NOMO-1 treated with dmso at 0.1 percent for 144 hours (cell line): ENCODE results near the gene SFI1.
"Not testable (repeated sequence)": the region's sequence is repeated elsewhere in the genome, so short reads cannot be mapped to it uniquely, and the experiment has no call there.

Source experiments
- DNase-seq: peaks from one replicate; lab custom pipeline; 2025; ENCODE audit not compliant: unreplicated experiment; lab: John Stamatoyannopoulos, UW

Gene SFI1

GRCh38 chr22:31540166-31540565, 43.8 kb downstream of the SFI1 start:
- DNase-seq = not testable (repeated sequence)

GRCh38 chr22:31540966-31541365, 44.6 kb downstream of the SFI1 start:
- DNase-seq = no peak

DNA sequence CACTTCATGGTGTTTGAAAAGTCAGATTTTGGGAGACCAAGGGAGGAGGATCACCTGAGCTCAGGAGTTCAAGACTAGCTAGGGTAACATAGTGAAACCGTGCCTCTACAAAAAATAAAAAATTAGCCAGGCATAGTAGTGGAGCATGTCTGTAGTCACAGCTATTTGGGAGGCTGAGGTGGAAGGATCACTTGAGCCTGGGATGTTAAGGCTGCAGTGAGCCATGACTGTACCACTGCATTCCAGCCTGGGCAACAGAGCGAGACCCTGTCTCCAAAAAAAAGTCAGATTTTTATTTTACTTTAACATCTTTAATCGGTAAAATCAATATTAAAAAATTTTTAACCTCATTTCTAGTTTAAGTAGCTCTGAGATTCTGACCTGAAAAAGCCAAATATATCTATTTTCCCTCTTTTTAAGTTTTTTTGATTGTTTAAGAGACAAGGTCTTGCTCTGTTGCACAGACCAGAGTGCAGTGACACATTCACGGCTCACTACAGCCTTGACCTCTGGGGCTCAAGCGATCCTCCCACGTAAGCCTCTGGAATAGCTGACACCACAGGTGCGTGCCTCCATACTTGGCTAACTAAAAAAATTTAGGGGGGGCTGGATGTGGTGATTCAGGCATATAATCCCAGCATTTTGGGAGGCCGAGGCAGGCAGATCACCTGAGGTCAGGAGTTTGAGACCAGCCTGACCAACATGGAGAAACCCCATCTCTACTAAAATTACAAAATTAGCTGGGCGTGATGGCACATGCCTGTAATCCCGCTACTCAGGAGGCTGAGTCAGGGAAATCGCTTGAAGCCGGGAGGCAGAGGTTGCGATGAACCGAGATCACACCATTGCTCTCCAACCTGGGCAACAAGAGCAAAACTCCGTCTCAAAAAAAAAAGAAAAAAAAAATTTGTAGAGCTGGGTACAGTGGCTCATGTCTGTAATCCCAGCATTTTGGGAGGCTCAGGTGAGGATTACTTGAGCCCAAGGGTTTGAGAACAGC, 48.4 kb downstream of the SFI1 start:
- DNase-seq = no peak

GRCh38 chr22:31550871-31551370, 54.6 kb downstream of the SFI1 start:
- no peak for DNase-seq

DNA sequence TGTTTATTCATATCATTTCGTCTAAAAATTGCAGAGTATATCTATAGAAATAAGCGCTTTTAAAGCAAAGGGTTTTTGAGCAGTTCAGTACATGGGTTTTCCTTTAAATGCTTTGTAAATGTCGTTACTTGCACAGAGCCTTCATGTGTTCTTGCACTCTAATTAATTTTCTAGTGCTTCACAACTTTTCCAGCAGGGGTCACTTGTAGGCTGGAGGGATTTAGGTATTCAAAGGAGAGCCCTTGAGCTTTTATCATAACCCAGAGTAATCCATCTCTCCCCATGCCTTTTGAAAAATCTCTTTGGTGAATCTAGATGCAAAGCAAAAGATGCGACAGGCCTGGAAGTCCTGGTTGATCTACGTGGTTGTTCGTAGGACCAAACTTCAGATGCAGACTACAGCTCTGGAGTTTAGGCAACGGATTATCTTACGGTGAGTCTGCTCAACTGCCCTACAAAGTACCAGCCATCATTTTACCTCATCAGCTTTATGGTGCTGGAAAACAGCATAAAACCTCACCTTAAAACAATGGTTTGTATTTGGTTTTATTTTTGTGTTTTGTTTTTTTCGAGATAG, 60.4 kb downstream of the SFI1 start:
- DNase-seq = no peak

GRCh38 chr22:31558546-31558945, 62.2 kb downstream of the SFI1 start:
- DNase-seq = not testable (repeated sequence)

DNA sequence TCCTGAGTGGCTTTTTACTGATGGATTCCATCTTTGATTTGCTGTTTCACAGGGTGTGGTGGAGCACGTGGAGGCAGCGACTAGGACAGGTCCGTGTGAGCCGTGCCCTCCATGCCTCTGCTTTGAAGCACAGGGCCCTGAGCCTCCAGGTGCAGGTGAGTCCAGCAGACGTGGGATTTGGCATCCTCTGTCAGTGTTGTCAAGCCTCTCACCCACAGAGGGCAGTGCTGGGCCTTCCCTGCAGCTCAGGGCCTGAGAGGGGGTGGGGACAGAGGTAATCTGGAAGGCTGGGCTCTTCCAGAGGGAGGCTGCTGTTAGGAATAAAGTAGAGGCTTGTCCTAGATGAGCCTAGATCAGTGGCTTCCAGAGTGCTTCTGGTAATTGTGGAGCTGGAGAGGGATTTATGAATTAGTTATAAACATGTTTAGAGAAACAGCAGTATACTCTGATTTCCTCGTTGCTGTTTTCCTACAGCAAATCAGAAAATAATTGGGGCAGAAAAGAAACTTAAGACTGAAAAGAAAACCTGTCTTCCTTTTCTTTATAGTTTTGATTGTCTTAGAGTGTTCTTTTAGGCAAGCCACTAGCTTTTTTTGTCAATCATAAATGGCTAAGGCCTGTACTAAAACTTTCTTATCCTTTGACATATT, 65.0 kb downstream of the SFI1 start:
- DNase-seq = no peak

DNA sequence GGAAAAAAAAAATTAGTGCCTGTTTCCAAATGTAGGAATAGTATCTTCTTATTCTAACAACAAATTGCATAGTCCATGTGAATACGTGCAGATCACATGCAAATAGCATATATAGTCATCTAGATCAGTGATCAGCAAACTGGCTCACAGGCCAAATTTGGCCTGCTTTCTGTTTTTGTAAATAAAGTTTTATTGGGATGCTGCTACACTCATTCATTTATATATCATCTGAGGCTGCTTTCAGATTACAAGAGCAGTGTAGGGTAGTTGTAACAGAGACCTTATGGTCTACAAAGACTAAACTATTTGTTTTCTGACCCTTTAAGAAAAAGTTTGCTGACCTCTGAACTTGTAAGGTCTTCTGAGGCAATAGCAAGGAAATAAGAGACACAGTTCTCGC, 65.6 kb downstream of the SFI1 start:
- no peak for DNase-seq

DNA sequence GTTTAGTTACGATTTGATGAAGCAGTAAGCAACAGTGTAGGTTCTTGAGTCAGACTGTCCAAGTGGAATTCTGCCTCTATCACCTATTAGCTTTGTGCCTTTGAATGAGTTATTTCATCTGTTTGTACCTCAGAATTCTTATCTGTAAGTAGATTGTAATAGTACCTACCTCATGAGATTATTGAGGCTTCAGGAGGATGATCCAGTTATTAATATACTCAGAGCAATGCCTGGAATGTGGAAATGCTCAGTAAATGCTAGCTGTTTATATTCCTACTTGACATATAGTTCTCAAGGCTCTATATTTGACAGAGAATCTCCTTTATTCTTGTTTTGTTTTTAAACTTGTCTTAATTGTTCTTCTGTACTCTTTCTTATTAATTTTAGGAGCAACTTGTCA, 70.1 kb downstream of the SFI1 start:
- DNase-seq = no peak

DNA sequence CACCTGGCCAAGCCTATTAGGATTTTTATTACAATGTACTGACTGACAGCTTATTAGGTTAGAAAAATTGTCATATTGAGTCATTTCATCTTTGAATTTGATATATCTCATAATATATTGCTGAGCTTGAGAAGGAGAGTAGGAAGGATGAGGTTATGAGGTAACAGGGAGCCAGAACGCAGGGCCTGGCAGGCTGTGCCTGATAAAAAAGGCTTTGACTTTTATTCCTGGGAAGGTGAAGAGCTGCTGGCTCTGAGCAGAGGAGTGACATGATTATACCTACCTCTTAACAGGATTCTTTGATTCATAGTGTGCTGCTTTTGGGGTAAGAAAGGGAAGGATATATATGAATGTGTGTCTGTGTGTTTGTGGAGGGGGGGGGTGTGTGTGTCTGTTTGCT, 70.9 kb downstream of the SFI1 start:
- no peak for DNase-seq

DNA sequence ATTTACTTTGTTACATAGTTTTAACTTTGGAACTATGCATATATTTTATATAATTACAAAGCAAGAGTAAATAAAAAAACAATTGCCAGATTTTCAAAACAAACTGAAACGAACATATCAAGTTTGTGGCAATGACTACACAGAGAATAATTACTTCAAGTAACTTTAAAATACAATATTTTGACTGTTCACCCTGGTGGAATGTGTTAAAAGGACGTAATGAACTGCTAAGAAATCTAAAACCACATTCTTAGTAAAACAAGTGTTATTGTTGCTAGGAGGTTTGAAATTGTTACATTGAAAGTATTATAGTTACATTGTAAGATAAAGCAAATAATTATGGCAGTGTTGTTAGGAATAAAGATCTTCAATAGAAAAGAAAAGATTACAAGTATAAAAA, 71.4 kb downstream of the SFI1 start:
- DNase-seq = no peak

DNA sequence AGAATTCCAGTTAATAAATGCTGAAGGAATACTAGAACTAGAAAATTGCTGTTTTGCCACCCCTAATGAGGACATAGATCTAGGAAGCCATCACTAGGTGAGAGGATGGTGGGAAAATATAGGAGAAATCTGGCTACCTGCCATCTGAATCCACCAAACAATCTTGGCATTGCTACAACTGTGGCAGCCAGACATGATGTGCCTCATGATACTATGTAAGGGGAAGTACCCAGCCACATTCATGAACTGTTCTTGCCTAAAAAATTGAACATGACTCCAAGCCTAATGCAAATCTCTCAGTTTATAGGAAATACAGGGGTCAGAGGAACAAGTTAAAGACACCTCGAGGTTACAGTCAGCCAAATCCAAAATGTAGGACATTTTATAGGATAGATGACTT, 72.8 kb downstream of the SFI1 start:
- DNase-seq = no peak

- no peak for DNase-seq
Measured at GRCh38 chr22:31572939-31573338, 76.6 kb downstream of the SFI1 start.

DNA sequence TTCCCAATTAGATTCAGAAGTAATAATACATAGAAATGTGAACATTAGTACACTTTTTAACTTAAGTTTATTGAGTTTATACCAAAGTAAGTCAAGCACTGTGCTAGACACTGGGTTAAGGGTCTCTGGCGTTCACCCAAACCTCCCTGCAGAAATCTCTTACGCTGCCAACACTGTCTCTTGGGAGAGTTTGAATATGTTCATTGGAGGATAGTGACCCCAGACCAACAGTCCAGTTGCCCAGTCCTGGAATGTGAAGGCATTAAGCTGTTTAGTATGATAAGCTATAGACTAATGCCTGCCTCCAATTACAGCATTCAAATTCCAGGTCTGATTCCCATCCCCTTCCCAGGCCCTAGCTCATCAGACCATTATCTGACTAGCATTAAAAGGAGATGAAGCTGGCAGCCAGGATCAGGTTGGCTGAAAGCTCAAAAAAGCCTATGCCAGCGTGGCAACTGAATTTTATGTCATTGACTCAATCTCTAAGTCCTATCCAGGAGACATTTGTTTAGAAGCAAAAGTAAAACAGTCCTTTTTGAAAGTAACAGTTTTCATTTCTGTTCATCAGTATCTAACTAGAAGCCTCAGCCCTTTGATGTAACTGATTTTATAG, 77.8 kb downstream of the SFI1 start:
- DNase-seq = no peak

GRCh38 chr22:31575190-31575589, 78.9 kb downstream of the SFI1 start:
- DNase-seq = no peak

DNA sequence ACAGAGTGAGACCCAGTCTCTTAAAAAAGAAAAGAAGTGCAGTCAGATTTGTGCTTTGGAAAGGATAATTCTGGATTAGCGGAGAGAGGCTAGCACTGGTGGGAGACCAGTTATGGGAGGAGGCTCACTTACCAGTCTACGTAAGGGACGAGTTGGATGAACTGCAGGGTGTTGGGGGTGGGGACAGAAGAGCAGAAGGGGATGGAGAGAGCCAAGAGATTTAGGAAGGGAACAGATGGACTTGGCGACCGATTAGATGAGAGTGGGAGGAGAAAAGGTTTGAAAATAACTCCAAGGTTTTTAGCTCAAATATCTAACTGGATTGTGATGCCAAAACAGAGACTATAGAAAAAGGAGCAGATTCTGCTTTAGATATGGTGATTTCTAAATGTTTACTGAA, 81.4 kb downstream of the SFI1 start:
- DNase-seq = no peak

- no peak for DNase-seq
Measured at GRCh38 chr22:31578171-31578570, 81.8 kb downstream of the SFI1 start.

DNA sequence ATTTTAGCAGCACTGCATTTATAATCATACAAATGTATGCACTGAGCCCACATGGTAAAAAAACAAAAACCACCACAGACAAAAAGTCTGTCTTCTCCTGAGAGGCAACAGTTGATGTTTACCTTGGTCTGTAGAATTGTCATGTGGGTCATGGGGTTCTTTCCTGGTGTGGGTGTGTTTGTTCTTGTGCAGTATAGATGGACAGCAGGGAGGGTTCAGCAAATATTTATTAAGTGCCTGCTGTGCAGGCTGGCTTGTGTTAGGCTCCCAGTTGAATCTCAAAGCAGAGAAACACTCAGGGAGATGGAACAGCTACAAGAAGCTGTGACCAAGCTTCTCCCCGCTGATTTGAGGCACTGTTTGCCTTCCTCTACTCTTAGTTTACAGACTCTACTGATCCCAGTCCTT, 83.5 kb downstream of the SFI1 start:
- DNase-seq = no peak

DNA sequence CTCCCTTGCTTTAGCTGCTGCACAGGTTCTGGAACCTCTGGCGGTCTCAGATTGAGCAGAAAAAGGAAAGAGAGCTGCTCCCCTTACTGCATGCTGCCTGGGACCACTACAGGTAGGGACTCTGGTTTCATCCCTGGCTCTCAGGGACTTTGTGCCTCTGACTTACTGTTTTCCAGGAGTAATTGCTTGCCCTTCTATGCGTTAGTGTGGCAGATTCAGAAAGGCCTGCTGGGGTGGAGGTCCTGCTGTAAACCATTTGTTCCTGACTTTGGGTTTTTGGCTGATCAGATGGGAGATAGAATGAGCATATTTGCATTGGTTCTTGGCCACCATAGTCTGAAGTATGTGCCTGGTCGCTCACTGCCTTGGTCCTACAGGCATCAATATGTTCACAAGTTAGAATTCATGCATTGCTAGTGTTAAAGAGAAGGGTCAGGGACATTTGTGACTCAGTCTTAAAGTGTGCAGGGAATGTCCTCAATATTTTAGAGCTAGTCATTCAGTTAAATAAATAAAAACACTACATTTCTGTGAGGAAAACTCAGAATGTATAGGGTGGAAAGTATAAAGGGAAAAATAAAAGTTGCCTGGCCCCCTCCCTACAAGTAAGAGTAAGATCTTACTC, 87.6 kb downstream of the SFI1 start:
- DNase-seq = no peak

GRCh38 chr22:31584804-31585160, 88.4 kb downstream of the SFI1 start:
- DNase-seq = no peak
